Fibroblast of the aortic adventitia (primary cell): Measurements from ENCODE around the gene TUBGCP3. TPM values are rescaled to one million over a fixed set of nuclear protein-coding genes. Genes with fewer than 3 reads are reported as not detected.

Experiments used
- DNase-seq: peaks from one replicate; pipeline ENCODE4 v3.0.0-alpha.2; 2010; ENCODE audit warnings: low read depth
- H3K4me3 ChIP-seq: 2 replicates; pipeline ENCODE4 v1.5.1; 2011; ENCODE audit warnings: low read depth, mild to moderate bottlenecking, control low read depth, low read length, moderate library complexity
- total RNA-seq: library from RNA; depleted of rRNA; stranded (reverse); fragments of >200 nt; gene quantifications from 2 replicates; pipeline ENCODE4 v1.2.3, GENCODE V29; 2012; ENCODE audit warnings: low replicate concordance
- TF ChIP-seq, protein P1 (sequence below): IDR thresholded peaks from 2 replicates; pipeline ENCODE4 v1.5.1; 2011; ENCODE audit warnings: mild to moderate bottlenecking, low read length, control low read depth, inconsistent platforms; ENCODE audit not compliant: insufficient read depth

TUBGCP3 gene
- total RNA-seq, 1 donor, result 26.8 TPM

GRCh38 chr13:112521073-112521685, 66.8 kb downstream of the TUBGCP3 start:
- H3K4me3 ChIP-seq, result no peak overlapping the region
- no peak for DNase-seq
- TF ChIP-seq, protein P1, sequence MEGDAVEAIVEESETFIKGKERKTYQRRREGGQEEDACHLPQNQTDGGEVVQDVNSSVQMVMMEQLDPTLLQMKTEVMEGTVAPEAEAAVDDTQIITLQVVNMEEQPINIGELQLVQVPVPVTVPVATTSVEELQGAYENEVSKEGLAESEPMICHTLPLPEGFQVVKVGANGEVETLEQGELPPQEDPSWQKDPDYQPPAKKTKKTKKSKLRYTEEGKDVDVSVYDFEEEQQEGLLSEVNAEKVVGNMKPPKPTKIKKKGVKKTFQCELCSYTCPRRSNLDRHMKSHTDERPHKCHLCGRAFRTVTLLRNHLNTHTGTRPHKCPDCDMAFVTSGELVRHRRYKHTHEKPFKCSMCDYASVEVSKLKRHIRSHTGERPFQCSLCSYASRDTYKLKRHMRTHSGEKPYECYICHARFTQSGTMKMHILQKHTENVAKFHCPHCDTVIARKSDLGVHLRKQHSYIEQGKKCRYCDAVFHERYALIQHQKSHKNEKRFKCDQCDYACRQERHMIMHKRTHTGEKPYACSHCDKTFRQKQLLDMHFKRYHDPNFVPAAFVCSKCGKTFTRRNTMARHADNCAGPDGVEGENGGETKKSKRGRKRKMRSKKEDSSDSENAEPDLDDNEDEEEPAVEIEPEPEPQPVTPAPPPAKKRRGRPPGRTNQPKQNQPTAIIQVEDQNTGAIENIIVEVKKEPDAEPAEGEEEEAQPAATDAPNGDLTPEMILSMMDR, result no peak

DNA sequence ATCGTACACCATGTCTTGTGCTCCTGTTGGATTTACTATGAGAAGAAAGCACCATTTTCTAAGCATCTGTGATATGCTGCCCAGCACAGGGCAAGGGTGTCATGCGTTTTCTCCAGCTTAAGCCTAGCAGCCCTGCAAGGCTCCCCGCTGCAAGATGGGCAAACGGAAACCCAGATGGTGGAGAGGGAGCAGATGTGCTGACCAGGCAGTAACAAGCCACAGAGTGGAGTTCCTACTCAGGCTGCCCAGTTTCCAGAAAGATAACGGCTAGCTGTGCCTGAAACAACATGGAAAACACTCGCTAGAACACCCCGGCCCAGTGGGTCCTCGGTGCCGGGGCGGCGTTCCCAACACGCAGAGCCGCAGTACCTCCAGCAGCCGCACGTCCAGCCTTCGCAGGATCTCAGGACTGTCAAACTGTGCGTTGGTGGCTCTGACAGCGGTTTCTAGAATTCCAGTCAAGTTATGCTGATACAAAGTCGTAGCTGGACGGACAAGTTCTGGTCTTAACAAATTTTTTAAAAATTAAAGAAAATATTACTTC, 68.4 kb downstream of the TUBGCP3 start:
- TF ChIP-seq, protein P1, result no peak
- no peak for DNase-seq
- no peak overlapping the region for H3K4me3 ChIP-seq

- H3K4me3 ChIP-seq, result no peak overlapping the region
- no peak for DNase-seq
- TF ChIP-seq, protein P1, result no peak
Observed at GRCh38 chr13:112516218-112516617, 71.7 kb downstream of the TUBGCP3 start.

DNA sequence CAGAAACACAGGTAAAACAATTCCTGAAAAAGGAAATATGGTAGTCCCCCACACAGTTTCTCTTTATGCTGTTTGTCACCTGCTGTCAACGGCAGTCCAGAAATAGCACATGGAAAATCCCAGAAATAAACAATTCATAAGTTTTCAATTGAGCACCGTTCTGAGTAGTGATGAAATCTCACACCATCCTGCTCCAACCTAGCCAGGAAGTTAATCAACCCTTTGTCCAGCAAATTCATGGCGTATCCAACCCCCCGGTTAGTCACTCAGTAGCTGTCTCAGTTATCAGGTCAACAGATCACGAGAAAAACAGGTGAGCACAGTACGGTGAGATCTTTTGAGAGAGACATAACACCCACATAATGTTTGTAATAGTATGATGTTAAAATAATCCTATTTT, 74.2 kb downstream of the TUBGCP3 start:
- H3K4me3 ChIP-seq, result no peak overlapping the region
- TF ChIP-seq, protein P1, result no peak
- no peak for DNase-seq

DNA sequence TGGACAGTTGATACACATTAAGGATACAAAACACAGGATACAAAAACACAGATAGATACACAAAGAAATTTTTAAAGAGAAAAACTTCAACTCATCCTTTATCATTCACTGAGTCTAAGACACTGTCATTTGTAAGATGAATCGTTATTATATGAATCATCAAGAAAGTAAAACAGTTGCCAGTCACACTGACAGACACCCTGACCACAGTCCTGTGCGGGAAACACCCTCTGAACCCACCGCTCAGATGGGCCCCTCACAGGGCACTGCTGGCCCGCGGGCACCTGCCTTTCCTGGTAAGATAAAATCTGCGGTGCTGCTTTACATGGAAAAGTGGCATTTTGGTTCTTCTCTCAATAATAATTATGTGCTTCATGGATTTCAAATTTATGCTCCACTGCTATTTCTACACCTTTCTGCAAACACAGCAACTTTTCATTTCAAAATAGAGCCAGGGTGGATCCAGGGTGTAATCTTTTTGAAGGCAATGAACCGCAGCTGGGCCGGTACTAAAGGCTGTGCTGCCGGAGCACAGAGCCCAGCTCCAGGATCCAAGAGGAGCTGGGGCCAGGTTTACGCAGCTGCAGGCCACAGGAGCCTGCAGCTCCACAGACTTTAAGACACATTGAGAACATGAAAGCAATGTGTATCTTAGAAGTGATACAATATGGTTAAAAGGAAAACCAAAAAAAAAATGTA, 76.8 kb downstream of the TUBGCP3 start:
- TF ChIP-seq, protein P1, result no peak
- DNase-seq, result no peak
- no peak overlapping the region for H3K4me3 ChIP-seq

- peak; percentile 70 for DNase-seq
- TF ChIP-seq, protein P1, result peak; percentile 63
- H3K4me3 ChIP-seq, result no peak overlapping the region
Observed at GRCh38 chr13:112510002-112510780, 77.8 kb downstream of the TUBGCP3 start.
